ENCODE results near the gene PYY. TPM values are rescaled to one million over a fixed set of nuclear protein-coding genes. Genes with fewer than 3 reads are reported as not detected.

The PYY gene
- total RNA-seq, 3 donors from 2014 or later (not counting 1 experiment from before 2014, with no cell fraction given): not detected

DNA sequence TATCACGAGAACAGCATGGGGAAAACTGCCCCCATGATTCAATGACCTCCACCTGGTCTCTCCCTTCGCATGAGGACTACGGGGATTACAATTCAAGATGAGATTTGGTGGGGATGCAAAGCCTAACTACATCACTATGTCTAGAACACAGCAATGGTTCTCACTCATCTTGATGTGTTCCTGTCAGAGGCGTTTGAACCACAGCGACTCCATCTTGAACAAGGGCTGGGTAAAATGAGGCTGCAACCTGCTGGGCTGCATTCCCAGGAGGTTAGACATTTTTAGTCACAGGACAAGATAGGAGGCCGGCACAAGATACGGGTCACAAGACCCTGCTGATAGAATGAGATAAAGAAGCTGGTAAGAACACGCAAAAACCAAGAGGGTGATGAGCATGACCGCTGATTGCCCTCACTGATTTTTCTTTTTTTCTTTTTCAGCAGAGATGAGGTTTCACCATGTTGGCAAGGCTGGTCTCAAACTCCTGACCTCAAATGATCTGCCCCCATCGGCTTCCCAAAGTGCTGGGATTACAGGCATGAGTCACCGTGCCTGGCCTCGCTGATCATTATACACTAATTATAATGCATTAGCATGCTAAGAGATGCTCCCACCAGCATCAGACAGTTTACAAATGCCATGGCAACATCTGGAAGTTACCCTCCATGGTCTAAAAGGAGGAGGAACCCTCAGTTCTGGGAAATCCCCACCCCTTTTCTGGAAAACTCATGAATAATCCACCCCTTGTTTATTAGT, 8.5 kb downstream of the PYY start:
- TF ChIP-seq, protein P1, sequence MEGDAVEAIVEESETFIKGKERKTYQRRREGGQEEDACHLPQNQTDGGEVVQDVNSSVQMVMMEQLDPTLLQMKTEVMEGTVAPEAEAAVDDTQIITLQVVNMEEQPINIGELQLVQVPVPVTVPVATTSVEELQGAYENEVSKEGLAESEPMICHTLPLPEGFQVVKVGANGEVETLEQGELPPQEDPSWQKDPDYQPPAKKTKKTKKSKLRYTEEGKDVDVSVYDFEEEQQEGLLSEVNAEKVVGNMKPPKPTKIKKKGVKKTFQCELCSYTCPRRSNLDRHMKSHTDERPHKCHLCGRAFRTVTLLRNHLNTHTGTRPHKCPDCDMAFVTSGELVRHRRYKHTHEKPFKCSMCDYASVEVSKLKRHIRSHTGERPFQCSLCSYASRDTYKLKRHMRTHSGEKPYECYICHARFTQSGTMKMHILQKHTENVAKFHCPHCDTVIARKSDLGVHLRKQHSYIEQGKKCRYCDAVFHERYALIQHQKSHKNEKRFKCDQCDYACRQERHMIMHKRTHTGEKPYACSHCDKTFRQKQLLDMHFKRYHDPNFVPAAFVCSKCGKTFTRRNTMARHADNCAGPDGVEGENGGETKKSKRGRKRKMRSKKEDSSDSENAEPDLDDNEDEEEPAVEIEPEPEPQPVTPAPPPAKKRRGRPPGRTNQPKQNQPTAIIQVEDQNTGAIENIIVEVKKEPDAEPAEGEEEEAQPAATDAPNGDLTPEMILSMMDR (IDR thresholded peaks at IDR 0.05): no peak
- Histone ChIP-seq H3K4me1 (ENCODE audit: control insufficient read depth, insufficient read depth, low read length) (no peaks in the 10 kb centered on the region), H3K27ac (ENCODE audit: low read length) (no peak overlapping the region), H3K36me3 (ENCODE audit: control insufficient read depth, insufficient read depth, low read length) (no peaks in the 10 kb centered on the region), H3K4me3 (ENCODE audit: low read length) (no peak overlapping the region), H3K9me3 (ENCODE audit: control insufficient read depth, insufficient read depth, low read length) (no peaks in the 10 kb centered on the region), H3K27me3 (ENCODE audit: control insufficient read depth, insufficient read depth, low read length) (peaks cover 2% of the 10 kb centered on the region)
- DNase-seq (no peak), ATAC-seq (no peak)
- 92% methylated on average over 12 of the region's 12 CpGs for WGBS (ENCODE audit: insufficient coverage)
- no peaks in the 10 kb centered on the region for H3K36me3 Mint-ChIP-seq
- no peaks in the 10 kb centered on the region for H3K9me3 Mint-ChIP-seq
- intact Hi-C loops (cut with micrococcal nuclease): no loop called here
- H3K4me3 Mint-ChIP-seq: no peak overlapping the region
- H3K27me3 Mint-ChIP-seq (ENCODE audit: low read depth in 2 of 2): peaks cover under 1 to 3% of the 10 kb centered on the region in 2 donors
- peaks cover 0 to 4% of the 10 kb centered on the region in 2 donors for H3K4me1 Mint-ChIP-seq
- no peak overlapping the region for H3K27ac Mint-ChIP-seq

DNA sequence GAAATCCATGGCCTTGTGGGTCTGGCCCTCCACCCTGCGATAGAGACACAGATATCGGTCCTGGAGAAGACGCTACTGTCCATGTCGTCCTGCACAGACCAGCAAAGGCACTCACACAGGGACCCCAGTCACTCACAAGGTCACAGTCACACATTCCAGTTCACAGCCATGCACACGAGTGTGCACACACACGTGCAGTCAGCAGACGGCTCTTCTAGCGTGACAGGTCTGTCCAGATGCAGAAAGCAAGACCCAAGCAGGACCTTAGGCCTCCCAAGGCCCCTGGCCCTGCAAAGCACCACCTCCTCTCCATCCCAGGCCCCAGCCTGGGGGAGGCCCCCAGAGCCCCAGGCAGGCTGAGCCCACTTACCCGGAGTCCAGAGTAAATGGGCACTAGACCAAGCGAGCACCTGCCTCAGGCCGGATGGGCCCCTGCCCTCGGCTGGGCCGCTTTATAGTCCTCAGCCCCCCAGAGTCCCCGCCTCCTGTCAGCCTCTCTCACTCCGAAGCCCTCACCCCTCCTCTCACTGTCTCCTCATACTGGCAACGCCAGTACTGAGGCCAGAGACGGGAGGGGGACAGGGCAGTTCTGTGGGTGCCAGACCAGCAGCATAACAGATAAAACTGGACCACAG, 11.6 kb downstream of the PYY start, which contains the start of gene PPY:
Gene PPY (minus strand): TSS at position 426 of the 635 bp plus-strand sequence. CDS start 822 bp downstream, outside the sequence.
- H3K4me1 Mint-ChIP-seq: peaks cover 0 to 15% of the 10 kb centered on the region in 2 donors
- peaks cover 14% of the 10 kb centered on the region for H3K4me1 ChIP-seq (ENCODE audit: control insufficient read depth, insufficient read depth, low read length)
- H3K36me3 ChIP-seq (ENCODE audit: control insufficient read depth, insufficient read depth, low read length): no peaks in the 10 kb centered on the region
- intact Hi-C loops (cut with micrococcal nuclease): loop anchor here (5.0 kb wide), 1 partner anchor 225 kb away; no protein-coding TSS in a partner anchor
- no peak within 1 kb of the TSS for H3K4me3 ChIP-seq (ENCODE audit: low read length)
- no peak for DNase-seq
- peaks cover 2 to 9% of the 10 kb centered on the region in 2 donors for H3K27me3 Mint-ChIP-seq (ENCODE audit: low read depth in 2 of 2)
- H3K27me3 ChIP-seq (ENCODE audit: control insufficient read depth, insufficient read depth, low read length): peaks cover 3% of the 10 kb centered on the region
- H3K9me3 Mint-ChIP-seq: no peaks in the 10 kb centered on the region
- H3K27ac ChIP-seq (ENCODE audit: low read length): no peak within 1 kb of the TSS
- no peak for ATAC-seq
- H3K9me3 ChIP-seq (ENCODE audit: control insufficient read depth, insufficient read depth, low read length): no peaks in the 10 kb centered on the region
- TF ChIP-seq, protein P1 (IDR thresholded peaks at IDR 0.05): no peak
- no peak within 1 kb of the TSS for H3K27ac Mint-ChIP-seq
- no peak within 1 kb of the TSS for H3K4me3 Mint-ChIP-seq
- no peaks in the 10 kb centered on the region for H3K36me3 Mint-ChIP-seq
- WGBS (ENCODE audit: insufficient coverage): 90% methylated on average over 17 of the region's 17 CpGs

DNA sequence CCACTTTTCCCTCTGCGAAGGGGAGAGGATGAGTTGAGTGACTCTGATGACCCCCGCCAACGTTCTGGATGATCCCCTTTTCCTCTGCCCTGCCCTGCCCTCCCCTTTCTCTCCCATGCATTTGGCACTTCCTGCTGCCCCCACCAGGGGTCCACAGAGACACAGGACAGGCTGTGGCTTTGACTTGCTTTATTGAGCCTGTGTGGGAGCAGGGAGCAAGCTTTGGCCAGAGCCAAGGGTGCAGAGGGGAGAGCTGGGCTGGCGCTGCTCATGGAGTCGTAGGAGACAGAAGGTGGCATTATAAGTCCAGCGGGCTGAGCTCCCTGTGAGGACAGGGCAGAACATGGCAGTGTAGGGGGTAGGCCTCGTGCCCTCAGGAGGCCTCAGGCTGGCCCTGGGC, 13.1 kb downstream of the PYY start:
- H3K4me1 ChIP-seq (ENCODE audit: control insufficient read depth, insufficient read depth, low read length): peaks cover 14% of the 10 kb centered on the region
- Mint-ChIP-seq H3K27ac (no peak overlapping the region), H3K9me3 (no peaks in the 10 kb centered on the region), H3K27me3 (ENCODE audit: low read depth in 2 of 2) (peaks cover 12 to 16% of the 10 kb centered on the region in 2 donors), H3K36me3 (no peaks in the 10 kb centered on the region), H3K4me1 (peaks cover 0 to 15% of the 10 kb centered on the region in 2 donors), H3K4me3 (no peak overlapping the region)
- no peak overlapping the region for H3K27ac ChIP-seq (ENCODE audit: low read length)
- 76% methylated on average over 6 of the region's 7 CpGs for WGBS (ENCODE audit: insufficient coverage)
- TF ChIP-seq, protein P1 (IDR thresholded peaks at IDR 0.05): no peak
- ATAC-seq (no peak), DNase-seq (peak in 1 of 2 donors; percentile 33)
- H3K4me3 ChIP-seq (ENCODE audit: low read length): no peak overlapping the region
- no peaks in the 10 kb centered on the region for H3K9me3 ChIP-seq (ENCODE audit: control insufficient read depth, insufficient read depth, low read length)
- intact Hi-C loops (cut with micrococcal nuclease): loop anchor here (5.0 kb wide), 1 partner anchor 227 kb away; no protein-coding TSS in a partner anchor
- no peaks in the 10 kb centered on the region for H3K36me3 ChIP-seq (ENCODE audit: control insufficient read depth, insufficient read depth, low read length)
- H3K27me3 ChIP-seq (ENCODE audit: control insufficient read depth, insufficient read depth, low read length): peaks cover 3% of the 10 kb centered on the region
